GM12874 (cell line): ENCODE data around the gene ADAMTSL2.

ENCODE experiments used
- TF ChIP-seq, protein P1 (sequence below): IDR thresholded peaks from 2 replicates; pipeline ENCODE4 v1.5.1; 2011; ENCODE audit warnings: low read depth, mild to moderate bottlenecking, control low read depth, low read length, moderate library complexity; ENCODE audit not compliant: insufficient read depth

Gene ADAMTSL2

DNA sequence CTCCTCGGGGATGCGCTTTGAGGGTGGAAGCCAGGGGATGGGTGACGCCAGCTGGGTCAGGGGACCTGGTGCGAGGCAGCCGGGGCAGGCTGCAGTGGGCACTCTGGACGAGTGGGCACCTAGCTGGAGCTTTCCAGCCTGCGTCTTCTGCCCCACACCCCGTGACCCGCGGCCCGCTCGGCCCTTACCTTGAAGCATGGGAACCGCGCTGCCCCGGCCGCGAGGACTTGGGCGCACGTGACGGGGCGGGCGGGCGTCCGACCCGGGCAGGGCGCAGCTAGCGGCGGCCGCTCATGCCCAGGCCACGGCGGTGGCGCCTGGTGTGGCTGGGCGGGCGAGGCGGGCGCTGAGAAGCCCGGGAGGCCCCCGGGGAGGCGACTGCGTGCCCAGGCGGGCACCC, 74.4 kb downstream of the ADAMTSL2 start:
- TF ChIP-seq, protein P1, sequence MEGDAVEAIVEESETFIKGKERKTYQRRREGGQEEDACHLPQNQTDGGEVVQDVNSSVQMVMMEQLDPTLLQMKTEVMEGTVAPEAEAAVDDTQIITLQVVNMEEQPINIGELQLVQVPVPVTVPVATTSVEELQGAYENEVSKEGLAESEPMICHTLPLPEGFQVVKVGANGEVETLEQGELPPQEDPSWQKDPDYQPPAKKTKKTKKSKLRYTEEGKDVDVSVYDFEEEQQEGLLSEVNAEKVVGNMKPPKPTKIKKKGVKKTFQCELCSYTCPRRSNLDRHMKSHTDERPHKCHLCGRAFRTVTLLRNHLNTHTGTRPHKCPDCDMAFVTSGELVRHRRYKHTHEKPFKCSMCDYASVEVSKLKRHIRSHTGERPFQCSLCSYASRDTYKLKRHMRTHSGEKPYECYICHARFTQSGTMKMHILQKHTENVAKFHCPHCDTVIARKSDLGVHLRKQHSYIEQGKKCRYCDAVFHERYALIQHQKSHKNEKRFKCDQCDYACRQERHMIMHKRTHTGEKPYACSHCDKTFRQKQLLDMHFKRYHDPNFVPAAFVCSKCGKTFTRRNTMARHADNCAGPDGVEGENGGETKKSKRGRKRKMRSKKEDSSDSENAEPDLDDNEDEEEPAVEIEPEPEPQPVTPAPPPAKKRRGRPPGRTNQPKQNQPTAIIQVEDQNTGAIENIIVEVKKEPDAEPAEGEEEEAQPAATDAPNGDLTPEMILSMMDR = no peak

- TF ChIP-seq, protein P1 = no peak
Measured at GRCh38 chr9:133609311-133610098, 75.0 kb downstream of the ADAMTSL2 start, which contains the start of gene FAM163B. Gene FAM163B (minus strand): TSS chr9:133609389. CDS start chr9:133580223, 29,166 bp downstream.

DNA sequence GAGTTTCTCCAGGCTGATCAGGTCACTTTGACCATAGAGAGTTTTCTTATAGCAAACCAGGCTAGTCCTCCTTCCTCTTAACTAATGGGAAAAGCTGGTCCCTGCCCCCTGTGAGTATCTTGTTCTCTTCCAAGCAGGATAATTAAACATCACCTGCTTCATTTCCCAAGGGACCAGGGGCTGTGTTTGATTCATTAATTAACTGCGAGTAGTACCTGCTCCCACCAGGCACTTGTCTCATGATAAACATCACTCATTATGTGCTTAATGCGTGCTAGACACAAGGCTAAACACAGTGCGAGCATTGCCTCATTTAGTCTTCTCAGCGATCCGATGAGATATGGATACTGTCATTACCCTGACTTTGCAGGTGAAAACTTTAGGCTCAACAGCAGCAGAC, 76.3 kb downstream of the ADAMTSL2 start:
- TF ChIP-seq, protein P1 = no peak

GRCh38 chr9:133612051-133612450, 77.5 kb downstream of the ADAMTSL2 start:
- TF ChIP-seq, protein P1 = no peak

- TF ChIP-seq, protein P1 = no peak
Measured at GRCh38 chr9:133612816-133613215, 78.3 kb downstream of the ADAMTSL2 start.

- TF ChIP-seq, protein P1 = no peak
Measured at GRCh38 chr9:133613432-133613831, 78.9 kb downstream of the ADAMTSL2 start.

DNA sequence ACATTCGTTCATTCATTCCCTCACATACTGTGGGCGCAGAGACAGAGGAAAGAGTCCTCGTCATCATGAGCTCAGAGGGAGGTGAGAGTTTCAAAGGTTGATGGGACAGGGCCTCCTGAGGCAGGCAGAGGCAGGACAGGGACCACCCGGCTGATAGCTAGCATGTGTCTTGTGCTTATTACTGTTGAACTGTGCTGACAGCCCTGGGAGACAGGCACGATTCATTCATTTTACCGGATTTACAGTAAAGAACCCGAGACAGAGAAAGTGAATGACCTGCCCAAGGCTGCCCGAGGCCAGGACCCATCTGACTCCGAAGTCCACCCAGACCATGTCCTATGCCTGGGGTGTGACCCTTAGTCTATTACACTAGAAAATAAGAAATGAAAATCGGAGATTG, 79.6 kb downstream of the ADAMTSL2 start:
- TF ChIP-seq, protein P1 = no peak
